Measurements from ENCODE around the gene PADI3.

The PADI3 gene

GRCh38 chr1:17305576-17306095 lies 56.7 kb downstream of the PADI3 start:
- no peak for FAIRE-seq
- no peak for DNase-seq (ENCODE audit: insufficient read length, low spot score)
- no peak for TF ChIP-seq POLR2A (IDR thresholded peaks at IDR 0.05; ENCODE audit: low read depth, low read length)

- DNase-seq (ENCODE audit: insufficient read length, low spot score) (no peak), FAIRE-seq (no peak)
- no peak for TF ChIP-seq POLR2A (IDR thresholded peaks at IDR 0.05; ENCODE audit: low read depth, low read length)
These were observed 57.5 kb downstream of the PADI3 start for GRCh38 chr1:17306407-17306806.

- TF ChIP-seq POLR2A (IDR thresholded peaks at IDR 0.05; ENCODE audit: low read depth, low read length), result no peak
- FAIRE-seq, result no peak
These were observed 58.0 kb downstream of the PADI3 start for GRCh38 chr1:17306921-17307320.

DNA sequence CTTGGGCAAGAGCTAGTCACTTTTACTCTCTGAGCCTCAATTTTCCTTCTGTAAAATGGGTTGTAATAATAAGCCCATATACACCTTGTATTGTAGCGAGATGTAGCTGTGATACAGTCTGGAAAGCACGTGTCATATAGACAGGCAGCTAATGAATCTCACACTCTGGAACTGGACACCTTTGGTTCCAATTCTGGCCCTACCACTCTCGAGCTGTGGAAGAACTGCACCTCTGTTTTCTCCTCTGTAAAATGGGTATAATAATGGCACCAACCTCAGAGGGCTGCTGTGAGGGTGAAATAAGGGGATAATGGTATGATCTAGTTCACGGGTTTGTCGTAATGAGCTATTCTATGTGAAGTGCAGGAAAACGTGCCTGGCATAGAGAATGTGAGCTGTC lies 58.4 kb downstream of the PADI3 start:
- DNase-seq (ENCODE audit: insufficient read length, low spot score) (no peak), FAIRE-seq (no peak)
- no peak for TF ChIP-seq POLR2A (IDR thresholded peaks at IDR 0.05; ENCODE audit: low read depth, low read length)

More at GRCh38 chr1:17306921-17307320, 58.0 kb downstream of the PADI3 start:
- DNase-seq (ENCODE audit: insufficient read length, low spot score), result no peak

GRCh38 chr1:17307946-17308345 lies 59.0 kb downstream of the PADI3 start, which contains the start of gene PADI4:
Gene PADI4, plus strand, starts transcription at chr1:17308197. Its CDS starts 26 bp downstream, at chr1:17308223.
- no peak for TF ChIP-seq POLR2A (IDR thresholded peaks at IDR 0.05; ENCODE audit: low read depth, low read length)
- no peak for FAIRE-seq

DNA sequence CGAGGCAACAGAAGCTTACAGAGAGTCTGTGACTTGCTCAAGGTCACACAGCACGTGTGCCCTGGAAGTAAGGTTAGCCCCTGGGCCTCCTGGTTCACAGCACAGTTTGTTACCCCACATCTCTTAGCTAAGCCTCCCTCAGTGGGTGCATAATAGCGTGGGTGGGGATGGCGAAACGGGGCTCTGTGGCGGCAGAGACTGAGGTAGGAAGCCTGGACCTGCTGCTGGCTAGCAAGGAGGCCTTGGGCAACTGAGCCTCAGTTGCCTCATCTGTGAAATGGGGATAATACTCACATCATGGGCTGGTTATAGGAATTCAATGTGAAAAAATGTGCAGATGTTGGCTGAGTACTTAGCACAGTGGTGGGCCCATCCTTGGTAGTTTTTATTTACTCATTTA lies 59.7 kb downstream of the PADI3 start:
- no peak for TF ChIP-seq POLR2A (IDR thresholded peaks at IDR 0.05; ENCODE audit: low read depth, low read length)
- FAIRE-seq, result no peak
- DNase-seq (ENCODE audit: insufficient read length, low spot score), result no peak

More at GRCh38 chr1:17307946-17308345, 59.0 kb downstream of the PADI3 start, which contains the start of gene PADI4:
- peak; percentile 15 for DNase-seq (ENCODE audit: insufficient read length, low spot score)

DNA sequence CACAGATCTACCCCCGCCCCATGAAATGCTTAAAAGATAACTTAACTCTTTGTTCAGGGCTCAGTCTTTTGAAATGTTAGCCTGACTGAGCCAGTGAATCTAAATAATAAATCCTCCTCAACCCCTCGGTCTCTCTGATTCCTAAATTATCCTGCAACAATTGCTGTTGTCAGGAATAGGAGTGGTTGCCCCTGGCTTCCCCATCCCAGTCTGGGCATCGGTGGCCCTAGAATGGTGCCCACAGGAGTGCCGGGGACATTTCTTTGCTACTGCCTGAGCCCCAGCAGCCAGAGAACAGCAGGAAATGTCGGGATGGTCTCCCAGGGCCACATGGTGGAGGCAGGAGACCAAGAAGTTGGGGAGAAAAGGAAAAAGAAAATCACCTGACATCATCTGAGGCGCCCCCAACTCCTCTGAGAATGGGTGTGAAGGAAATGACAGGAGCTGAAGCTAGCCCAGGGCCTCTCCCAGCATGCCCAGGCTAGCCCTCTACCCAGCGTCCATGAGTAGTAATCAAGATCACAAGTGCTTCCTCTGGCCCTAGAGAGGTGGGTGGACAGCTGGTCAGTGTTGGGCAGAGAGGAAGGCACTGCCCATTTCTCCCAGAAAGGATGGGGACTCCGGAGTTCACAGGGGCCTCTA lies 60.6 kb downstream of the PADI3 start:
- FAIRE-seq (no peak), DNase-seq (ENCODE audit: insufficient read length, low spot score) (no peak)
- no peak for TF ChIP-seq POLR2A (IDR thresholded peaks at IDR 0.05; ENCODE audit: low read depth, low read length)

- TF ChIP-seq POLR2A (IDR thresholded peaks at IDR 0.05; ENCODE audit: low read depth, low read length), result no peak
- DNase-seq (ENCODE audit: insufficient read length, low spot score) (no peak), FAIRE-seq (no peak)
These were observed 61.3 kb downstream of the PADI3 start for GRCh38 chr1:17310068-17310640.

DNA sequence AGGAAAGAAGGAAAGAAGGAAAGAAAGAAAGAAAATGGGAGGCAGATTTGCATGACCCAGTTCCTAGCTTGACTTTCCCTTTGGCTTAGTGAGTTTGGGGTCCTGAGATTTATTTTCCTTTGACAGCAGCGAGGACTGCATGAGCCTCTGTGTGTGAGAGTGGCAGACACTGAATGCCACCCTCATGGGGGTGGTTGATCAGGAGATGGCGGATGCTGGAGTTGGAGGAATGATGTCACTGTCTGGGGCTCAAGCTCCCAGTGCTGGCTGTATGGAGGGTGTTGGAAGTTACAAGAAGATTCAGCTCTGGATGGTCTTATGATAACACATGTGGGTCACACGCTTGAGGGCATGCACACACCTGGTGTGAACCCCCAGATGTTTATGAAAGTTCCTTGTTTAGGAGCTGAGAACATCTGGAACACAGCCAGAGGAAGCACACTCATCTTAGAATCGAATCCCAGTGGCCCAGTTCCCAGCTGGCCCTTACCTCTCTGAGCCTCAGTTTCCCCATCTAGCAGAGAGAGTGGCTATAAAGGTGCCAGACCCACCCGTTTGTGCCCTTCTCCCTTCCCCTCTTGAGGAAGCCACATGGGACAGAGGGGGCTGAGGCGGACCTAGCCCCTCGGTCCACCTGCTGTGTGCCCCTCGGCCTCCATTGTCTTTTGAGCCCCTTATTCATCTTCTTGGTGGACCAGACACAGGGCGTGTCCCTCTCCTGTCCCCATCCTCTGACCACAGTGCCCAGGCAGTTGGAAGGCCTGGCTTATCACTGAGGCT lies 64.8 kb downstream of the PADI3 start:
- no peak for DNase-seq (ENCODE audit: insufficient read length, low spot score)
- FAIRE-seq, result no peak
- no peak for TF ChIP-seq POLR2A (IDR thresholded peaks at IDR 0.05; ENCODE audit: low read depth, low read length)

DNA sequence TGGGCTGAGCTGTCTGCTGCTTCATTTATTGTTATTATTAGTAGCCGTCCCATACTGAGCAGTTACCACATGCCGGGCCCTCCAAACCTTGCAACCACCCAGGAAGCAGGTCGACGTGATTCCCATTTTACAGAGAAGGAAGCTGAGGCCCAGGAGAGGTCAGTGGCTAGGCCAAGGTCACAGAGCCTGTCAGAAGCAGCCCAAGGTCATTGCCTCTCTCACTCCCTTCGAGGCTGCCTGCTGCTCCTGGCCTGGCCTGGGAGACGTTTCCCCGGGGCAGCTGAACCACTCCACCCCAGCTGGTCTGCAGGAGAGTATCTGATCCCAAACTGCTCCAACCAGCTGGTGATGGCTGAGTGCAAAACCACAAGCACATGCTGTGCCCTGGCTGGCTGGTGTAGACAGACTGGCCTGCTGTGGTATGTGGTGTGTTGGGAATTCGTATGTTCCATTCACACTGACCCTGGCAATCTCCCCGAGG lies 65.6 kb downstream of the PADI3 start:
- TF ChIP-seq POLR2A (IDR thresholded peaks at IDR 0.05; ENCODE audit: low read depth, low read length), result no peak
- FAIRE-seq (no peak), DNase-seq (ENCODE audit: insufficient read length, low spot score) (peak; percentile 27)

- no peak for TF ChIP-seq POLR2A (IDR thresholded peaks at IDR 0.05; ENCODE audit: low read depth, low read length)
These were observed 66.7 kb downstream of the PADI3 start for GRCh38 chr1:17315542-17316130.

DNA sequence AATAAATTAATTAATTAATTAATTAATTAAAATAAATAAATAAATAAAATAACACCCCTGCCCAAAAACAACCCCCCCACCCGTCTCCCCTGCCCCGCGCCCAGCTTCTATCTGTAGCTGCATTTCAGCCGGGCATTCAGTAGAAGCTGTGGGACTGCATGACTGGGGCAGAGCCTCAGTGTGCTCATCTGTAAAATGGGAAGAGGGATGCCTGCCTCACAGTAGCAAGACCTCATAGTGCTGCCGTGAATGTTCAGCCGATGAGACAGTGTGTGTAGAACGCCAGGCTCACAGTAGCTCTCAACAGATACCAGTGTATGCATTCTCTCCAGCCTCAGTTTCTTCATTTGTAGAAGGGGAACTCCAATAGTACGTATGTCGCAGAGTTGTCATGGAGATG lies 67.8 kb downstream of the PADI3 start:
- no peak for TF ChIP-seq POLR2A (IDR thresholded peaks at IDR 0.05; ENCODE audit: low read depth, low read length)
- no peak for FAIRE-seq
- no peak for DNase-seq (ENCODE audit: insufficient read length, low spot score)

More at GRCh38 chr1:17315542-17316130, 66.7 kb downstream of the PADI3 start:
- no peak for DNase-seq (ENCODE audit: insufficient read length, low spot score)
- FAIRE-seq, result no peak

DNA sequence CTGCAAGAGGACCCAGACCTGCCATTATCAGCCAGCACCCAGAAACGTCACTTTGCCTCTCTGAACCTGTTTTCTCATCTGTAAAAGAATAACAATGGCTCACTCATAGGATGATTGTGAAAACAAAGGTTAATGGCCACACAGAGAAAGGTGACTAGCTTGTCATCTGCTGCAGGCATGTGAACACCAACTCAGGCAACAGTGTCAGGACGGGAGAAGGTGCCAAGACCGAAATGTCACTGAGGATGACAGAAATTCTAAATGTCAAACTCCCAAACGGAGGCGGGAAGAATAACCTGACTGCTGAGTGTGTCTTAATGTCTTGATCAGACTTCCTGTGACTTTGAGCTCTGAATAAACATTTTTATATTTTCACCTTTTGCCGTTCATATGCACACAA lies 69.4 kb downstream of the PADI3 start:
- DNase-seq (ENCODE audit: insufficient read length, low spot score), result no peak
- no peak for TF ChIP-seq POLR2A (IDR thresholded peaks at IDR 0.05; ENCODE audit: low read depth, low read length)
- no peak for FAIRE-seq

Data from H54 (cell line).